GM23338 (cell line): ENCODE data around the gene ABL2. TPM values are rescaled to one million over a fixed set of nuclear protein-coding genes. Genes with fewer than 3 reads are reported as not detected.

Source experiments
- ATAC-seq: fragments of 200-7000 bp; cut with Tn5 transposase; 3 replicates; pipeline ENCODE4 v1.9.1; 2020
- DNase-seq: peaks from one replicate; pipeline ENCODE4 v3.0.0-alpha.2; 2015; ENCODE audit warnings: low spot score
- H2AFZ ChIP-seq: fragments of 200-600 bp; sonication (generic); 2 replicates; pipeline ENCODE4 v1.8.0; 2016; ENCODE audit warnings: antibody characterized with exemption, mild to moderate bottlenecking, moderate library complexity
- H3F3A ChIP-seq: fragments of 200-600 bp; sonication (generic); replicated peaks from 2 replicates; pipeline ENCODE4 v1.8.0; 2017; ENCODE audit warnings: antibody characterized with exemption, mixed run types, low read depth
- H3K27ac ChIP-seq: fragments of 200-600 bp; sonication (generic); 2 replicates; pipeline ENCODE4 v1.6.1; 2016; ENCODE audit warnings: low read depth
- H3K27me3 ChIP-seq: fragments of 200-600 bp; sonication (generic); 2 replicates; pipeline ENCODE4 v1.8.0; 2016; ENCODE audit warnings: mild to moderate bottlenecking, mixed run types, moderate library complexity; ENCODE audit not compliant: insufficient read depth
- H3K36me3 ChIP-seq: fragments of 200-600 bp; sonication (generic); 2 replicates; pipeline ENCODE4 v1.8.0; 2016; ENCODE audit warnings: mild to moderate bottlenecking; ENCODE audit not compliant: insufficient read depth
- H3K4me1 ChIP-seq: fragments of 200-600 bp; sonication (generic); 2 replicates; pipeline ENCODE4 v1.8.0; 2016; ENCODE audit warnings: mild to moderate bottlenecking, moderate library complexity; ENCODE audit not compliant: insufficient read depth
- H3K4me2 ChIP-seq: fragments of 200-600 bp; sonication (generic); 2 replicates; pipeline ENCODE4 v1.7.1; 2017; ENCODE audit warnings: mixed run types
- H3K4me3 ChIP-seq: fragments of 200-600 bp; sonication (generic); 2 replicates; pipeline ENCODE4 v1.6.1; 2016; ENCODE audit warnings: mixed run types
- H3K79me2 ChIP-seq: fragments of 200-600 bp; sonication (generic); replicated peaks from 2 replicates; pipeline ENCODE4 v1.8.0; 2017; ENCODE audit warnings: mild to moderate bottlenecking; ENCODE audit not compliant: insufficient read depth
- H3K9me2 ChIP-seq: fragments of 200-600 bp; sonication (generic); 2 replicates; pipeline ENCODE4 v1.8.0; 2017; ENCODE audit not compliant: insufficient read depth
- H4K20me1 ChIP-seq: fragments of 200-600 bp; sonication (generic); replicated peaks from 2 replicates; pipeline ENCODE4 v1.8.0; 2017; ENCODE audit warnings: mild to moderate bottlenecking; ENCODE audit not compliant: insufficient read depth
- H3K27ac Mint-ChIP-seq: 2 replicates; pipeline ENCODE4 v1.8.0; 2020; ENCODE audit warnings: inconsistent platforms, mild to moderate bottlenecking, moderate library complexity, mixed read lengths
- H3K27me3 Mint-ChIP-seq: 3 replicates; pipeline ENCODE4 v1.8.0; 2022; ENCODE audit warnings: low read depth, mild to moderate bottlenecking, moderate library complexity, mixed read lengths, inconsistent platforms; ENCODE audit not compliant: insufficient read depth, poor library complexity
- H3K36me3 Mint-ChIP-seq: 3 replicates; pipeline ENCODE4 v1.8.0; 2021; ENCODE audit warnings: low read depth, mild to moderate bottlenecking, inconsistent platforms, moderate library complexity, mixed read lengths
- H3K4me1 Mint-ChIP-seq: 3 replicates; pipeline ENCODE4 v1.8.0; 2020; ENCODE audit warnings: mild to moderate bottlenecking, inconsistent platforms, mixed read lengths
- H3K4me3 Mint-ChIP-seq: 3 replicates; pipeline ENCODE4 v1.8.0; 2021; ENCODE audit warnings: moderate library complexity, mild to moderate bottlenecking, inconsistent platforms, mixed read lengths
- H3K9me3 Mint-ChIP-seq: 3 replicates; pipeline ENCODE4 v1.8.0; 2020; ENCODE audit warnings: moderate library complexity, mild to moderate bottlenecking, inconsistent platforms, mixed read lengths
- CREB1 ChIP-seq: fragments of 250-450 bp; sonication (Bioruptor Pico); IDR thresholded peaks from 2 replicates; pipeline ENCODE4 v1.5.0; 2020; ENCODE audit warnings: low read depth, mild to moderate bottlenecking, moderate library complexity
- CTCF ChIP-seq, 2 experiments: fragments of 200-600 bp in 1 of 2; sonication (generic) in 1 of 2; conservative IDR thresholded peaks; 2 replicates each; pipeline versions ENCODE4 v1.5.1 to v1.6.1; 2016 to 2017; ENCODE audit warnings: antibody characterized with exemption in 2 of 2, low read depth in 2 of 2, mild to moderate bottlenecking in 2 of 2, moderate library complexity in 1 of 2
- ETS1 ChIP-seq: IDR thresholded peaks from 2 replicates; pipeline ENCODE4 v1.6.1; 2016; ENCODE audit warnings: antibody characterized with exemption
- EZH2 ChIP-seq: fragments of 200-600 bp; sonication (generic); IDR thresholded peaks from one replicate; pipeline ENCODE4 v1.8.0; 2017; ENCODE audit warnings: antibody characterized with exemption, mild to moderate bottlenecking, low read depth; ENCODE audit not compliant: unreplicated experiment
- EZH2phosphoT487 ChIP-seq: fragments of 200-600 bp; sonication (generic); IDR thresholded peaks from one replicate; pipeline ENCODE4 v1.8.1; 2018; ENCODE audit warnings: antibody characterized with exemption; ENCODE audit not compliant: unreplicated experiment
- JUNB ChIP-seq: IDR thresholded peaks from one replicate; pipeline ENCODE4 v1.6.1; 2016; ENCODE audit warnings: antibody characterized with exemption; ENCODE audit not compliant: unreplicated experiment
- POLR2AphosphoS5 ChIP-seq: IDR thresholded peaks from 2 replicates; pipeline ENCODE4 v1.6.1; 2016; ENCODE audit warnings: antibody characterized with exemption, low read depth
- STAT1 ChIP-seq: IDR thresholded peaks from one replicate; pipeline ENCODE4 v1.6.1; 2016; ENCODE audit warnings: antibody characterized with exemption; ENCODE audit not compliant: unreplicated experiment
- ZNF331 ChIP-seq: fragments of 250-450 bp; sonication (Bioruptor Pico); IDR thresholded peaks from 2 replicates; pipeline ENCODE4 v1.5.0; 2020; ENCODE audit warnings: low read depth, mild to moderate bottlenecking, moderate library complexity
- polyA plus RNA-seq: library from polyadenylated mRNA; unstranded; fragments of >200 nt; fragmentation: Nextera tagmentation; extraction: Ambion mirVana; gene quantifications from 2 replicates; pipeline ENCODE4 v1.2.1, GENCODE V29; 2016
- total RNA-seq: library from RNA; depleted of rRNA; stranded (reverse); fragments of >200 nt; shearing (Covaris generic); gene quantifications from 2 replicates; pipeline ENCODE4 v1.2.3, GENCODE V29; 2014
- TF ChIP-seq, protein P1 (sequence below): fragments of 250-450 bp; sonication (Bioruptor Pico); IDR thresholded peaks from 2 replicates; pipeline ENCODE4 v1.5.0; 2020; ENCODE audit warnings: mild to moderate bottlenecking, moderate library complexity

ABL2 gene
- total and polyA plus RNA-seq, 2 experiments from 2014 or later: 5.8 to 22.7 TPM

DNA sequence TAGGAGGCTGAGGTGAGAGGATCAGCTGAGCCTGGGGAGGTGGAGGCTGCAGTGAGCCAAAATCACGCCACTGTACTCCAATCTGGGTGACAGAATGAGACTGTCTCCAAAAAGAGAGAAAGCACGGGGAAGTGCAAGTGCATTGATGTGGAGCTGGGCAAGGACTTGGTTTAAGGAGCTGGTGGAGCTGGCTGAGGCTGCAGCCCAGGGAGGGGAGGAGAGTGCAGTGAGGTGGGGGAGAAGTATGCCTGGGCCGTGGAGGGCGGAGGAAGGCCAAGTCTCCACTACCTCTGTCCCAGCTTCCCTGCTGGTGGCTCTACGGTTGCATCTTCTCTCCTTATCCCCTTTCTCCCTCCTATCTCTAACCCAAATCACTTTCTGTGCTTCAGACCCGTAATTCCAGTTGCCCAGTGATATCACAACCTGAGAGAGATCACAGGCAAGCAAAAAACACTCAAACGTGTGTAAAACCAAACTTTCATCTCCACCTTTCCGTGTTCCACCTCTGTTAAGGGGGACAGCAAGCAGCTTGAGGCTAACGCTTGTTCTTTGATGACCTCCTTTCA lies 136.5 kb downstream of the ABL2 start:
- H4K20me1 ChIP-seq: no peaks in the 10 kb centered on the region; the same call in 1 of the 2 replicates
- H3K27ac ChIP-seq: no peak overlapping the region
- H3K27ac Mint-ChIP-seq: no peak overlapping the region
- ATAC-seq (no peak), DNase-seq (no peak)
- H3K4me3 Mint-ChIP-seq: no peak overlapping the region
- TF ChIP-seq EZH2phosphoT487 (no peak), CREB1 (CRISPR knock-in tag) (no peak), CTCF (conservative IDR thresholded peaks at IDR 0.05; ENCODE audit: low read depth in 2 of 2) (no peak), POLR2AphosphoS5 (no peak), ETS1 (no peak), JUNB (no peak), STAT1 (no peak)
- no peak overlapping the region for H3K4me2 ChIP-seq
- no peaks in the 10 kb centered on the region for H3F3A ChIP-seq
- peaks cover 3% of the 10 kb centered on the region for H3K27me3 Mint-ChIP-seq
- H3K9me3 Mint-ChIP-seq: no peaks in the 10 kb centered on the region
- peaks cover 16% of the 10 kb centered on the region; the same call in 1 of the 2 replicates for H3K36me3 ChIP-seq
- no peaks in the 10 kb centered on the region for H3K27me3 ChIP-seq
- peaks cover 64% of the 10 kb centered on the region for H3K36me3 Mint-ChIP-seq
- H3K79me2 ChIP-seq: peaks cover 11% of the 10 kb centered on the region; the same call in 1 of the 2 replicates
- H3K9me2 ChIP-seq: no peaks in the 10 kb centered on the region
- peaks cover 6% of the 10 kb centered on the region; the same call in 1 of the 2 replicates for H3K4me1 ChIP-seq
- H3K4me1 Mint-ChIP-seq: peaks cover 17% of the 10 kb centered on the region
- no peak overlapping the region for H3K4me3 ChIP-seq
- H2AFZ ChIP-seq: no peak overlapping the region

DNA sequence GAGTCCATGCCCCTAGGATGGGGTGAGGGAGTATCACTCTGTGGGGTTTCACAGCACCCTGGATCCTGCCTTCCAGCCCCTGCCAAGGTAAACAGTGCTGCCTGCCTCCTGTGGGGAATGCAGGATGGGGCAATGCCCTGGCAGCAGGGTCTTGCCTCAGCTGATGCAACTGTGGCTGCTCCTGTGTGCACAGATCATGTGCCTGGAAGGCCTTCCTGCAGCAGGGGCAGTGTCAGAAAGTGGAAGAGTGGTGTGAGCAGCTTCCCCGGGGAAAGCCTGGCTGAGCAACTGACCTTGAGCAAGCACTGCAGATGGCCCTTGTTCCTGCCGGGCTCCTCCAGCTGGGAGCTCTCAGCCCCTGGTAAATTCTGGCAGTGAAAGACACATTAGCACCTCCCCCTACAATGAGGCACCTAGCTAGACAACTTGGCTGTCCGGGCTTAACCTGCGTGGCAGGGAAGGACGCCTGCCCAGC lies 137.7 kb downstream of the ABL2 start:
- Mint-ChIP-seq H3K4me3 (no peak overlapping the region), H3K36me3 (peaks cover 64% of the 10 kb centered on the region), H3K27ac (no peak overlapping the region; the same call in 1 of the 2 replicates), H3K9me3 (no peaks in the 10 kb centered on the region), H3K4me1 (peaks cover 27% of the 10 kb centered on the region), H3K27me3 (peaks cover 6% of the 10 kb centered on the region)
- Histone ChIP-seq H2AFZ (no peak overlapping the region), H4K20me1 (no peaks in the 10 kb centered on the region; the same call in 1 of the 2 replicates), H3K4me2 (no peak overlapping the region), H3K27me3 (no peaks in the 10 kb centered on the region), H3K9me2 (no peaks in the 10 kb centered on the region), H3K4me3 (no peak overlapping the region), H3K27ac (no peak overlapping the region), H3K79me2 (peaks cover 12% of the 10 kb centered on the region; the same call in 1 of the 2 replicates), H3F3A (0 out of 2 replicates have a peak, but pooled peaks cover 2% of the 10 kb centered on the region), H3K36me3 (peaks cover 16% of the 10 kb centered on the region; the same call in 1 of the 2 replicates), H3K4me1 (peaks cover 17% of the 10 kb centered on the region)
- no peak for DNase-seq
- ATAC-seq: no peak
- TF ChIP-seq EZH2 (no peak), ZNF331 (CRISPR knock-in tag) (no peak), STAT1 (no peak), ETS1 (no peak), CREB1 (CRISPR knock-in tag) (no peak)
- TF ChIP-seq, protein P1, sequence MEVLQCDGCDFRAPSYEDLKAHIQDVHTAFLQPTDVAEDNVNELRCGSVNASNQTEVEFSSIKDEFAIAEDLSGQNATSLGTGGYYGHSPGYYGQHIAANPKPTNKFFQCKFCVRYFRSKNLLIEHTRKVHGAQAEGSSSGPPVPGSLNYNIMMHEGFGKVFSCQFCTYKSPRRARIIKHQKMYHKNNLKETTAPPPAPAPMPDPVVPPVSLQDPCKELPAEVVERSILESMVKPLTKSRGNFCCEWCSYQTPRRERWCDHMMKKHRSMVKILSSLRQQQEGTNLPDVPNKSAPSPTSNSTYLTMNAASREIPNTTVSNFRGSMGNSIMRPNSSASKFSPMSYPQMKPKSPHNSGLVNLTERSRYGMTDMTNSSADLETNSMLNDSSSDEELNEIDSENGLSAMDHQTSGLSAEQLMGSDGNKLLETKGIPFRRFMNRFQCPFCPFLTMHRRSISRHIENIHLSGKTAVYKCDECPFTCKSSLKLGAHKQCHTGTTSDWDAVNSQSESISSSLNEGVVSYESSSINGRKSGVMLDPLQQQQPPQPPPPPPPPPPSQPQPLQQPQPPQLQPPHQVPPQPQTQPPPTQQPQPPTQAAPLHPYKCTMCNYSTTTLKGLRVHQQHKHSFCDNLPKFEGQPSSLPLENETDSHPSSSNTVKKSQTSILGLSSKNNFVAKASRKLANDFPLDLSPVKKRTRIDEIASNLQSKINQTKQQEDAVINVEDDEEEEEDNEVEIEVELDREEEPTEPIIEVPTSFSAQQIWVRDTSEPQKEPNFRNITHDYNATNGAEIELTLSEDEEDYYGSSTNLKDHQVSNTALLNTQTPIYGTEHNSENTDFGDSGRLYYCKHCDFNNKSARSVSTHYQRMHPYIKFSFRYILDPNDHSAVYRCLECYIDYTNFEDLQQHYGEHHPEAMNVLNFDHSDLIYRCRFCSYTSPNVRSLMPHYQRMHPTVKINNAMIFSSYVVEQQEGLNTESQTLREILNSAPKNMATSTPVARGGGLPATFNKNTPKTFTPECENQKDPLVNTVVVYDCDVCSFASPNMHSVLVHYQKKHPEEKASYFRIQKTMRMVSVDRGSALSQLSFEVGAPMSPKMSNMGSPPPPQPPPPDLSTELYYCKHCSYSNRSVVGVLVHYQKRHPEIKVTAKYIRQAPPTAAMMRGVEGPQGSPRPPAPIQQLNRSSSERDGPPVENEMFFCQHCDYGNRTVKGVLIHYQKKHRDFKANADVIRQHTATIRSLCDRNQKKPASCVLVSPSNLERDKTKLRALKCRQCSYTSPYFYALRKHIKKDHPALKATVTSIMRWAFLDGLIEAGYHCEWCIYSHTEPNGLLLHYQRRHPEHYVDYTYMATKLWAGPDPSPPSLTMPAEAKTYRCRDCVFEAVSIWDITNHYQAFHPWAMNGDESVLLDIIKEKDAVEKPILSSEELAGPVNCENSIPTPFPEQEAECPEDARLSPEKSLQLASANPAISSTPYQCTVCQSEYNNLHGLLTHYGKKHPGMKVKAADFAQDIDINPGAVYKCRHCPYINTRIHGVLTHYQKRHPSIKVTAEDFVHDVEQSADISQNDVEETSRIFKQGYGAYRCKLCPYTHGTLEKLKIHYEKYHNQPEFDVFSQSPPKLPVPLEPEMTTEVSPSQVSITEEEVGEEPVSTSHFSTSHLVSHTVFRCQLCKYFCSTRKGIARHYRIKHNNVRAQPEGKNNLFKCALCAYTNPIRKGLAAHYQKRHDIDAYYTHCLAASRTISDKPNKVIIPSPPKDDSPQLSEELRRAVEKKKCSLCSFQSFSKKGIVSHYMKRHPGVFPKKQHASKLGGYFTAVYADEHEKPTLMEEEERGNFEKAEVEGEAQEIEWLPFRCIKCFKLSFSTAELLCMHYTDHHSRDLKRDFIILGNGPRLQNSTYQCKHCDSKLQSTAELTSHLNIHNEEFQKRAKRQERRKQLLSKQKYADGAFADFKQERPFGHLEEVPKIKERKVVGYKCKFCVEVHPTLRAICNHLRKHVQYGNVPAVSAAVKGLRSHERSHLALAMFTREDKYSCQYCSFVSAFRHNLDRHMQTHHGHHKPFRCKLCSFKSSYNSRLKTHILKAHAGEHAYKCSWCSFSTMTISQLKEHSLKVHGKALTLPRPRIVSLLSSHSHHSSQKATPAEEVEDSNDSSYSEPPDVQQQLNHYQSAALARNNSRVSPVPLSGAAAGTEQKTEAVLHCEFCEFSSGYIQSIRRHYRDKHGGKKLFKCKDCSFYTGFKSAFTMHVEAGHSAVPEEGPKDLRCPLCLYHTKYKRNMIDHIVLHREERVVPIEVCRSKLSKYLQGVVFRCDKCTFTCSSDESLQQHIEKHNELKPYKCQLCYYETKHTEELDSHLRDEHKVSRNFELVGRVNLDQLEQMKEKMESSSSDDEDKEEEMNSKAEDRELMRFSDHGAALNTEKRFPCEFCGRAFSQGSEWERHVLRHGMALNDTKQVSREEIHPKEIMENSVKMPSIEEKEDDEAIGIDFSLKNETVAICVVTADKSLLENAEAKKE: no peak
